HG02852 (cell line): Measurements from ENCODE around the gene FKBP2.

Source experiments
- ATAC-seq: cut with Tn5 transposase; IDR thresholded peaks from one replicate; pipeline ENCODE4 v1.9.1; 2021; ENCODE audit warnings: mild to moderate bottlenecking, moderate library complexity; ENCODE audit not compliant: unreplicated experiment

FKBP2 gene

GRCh38 chr11:64281957-64282770 lies 41.3 kb downstream of the FKBP2 start:
- ATAC-seq, result no peak

GRCh38 chr11:64283092-64283491 lies 42.2 kb downstream of the FKBP2 start:
- no peak for ATAC-seq

GRCh38 chr11:64284048-64284961 lies 43.4 kb downstream of the FKBP2 start, which contains the start of gene BAD:
Gene BAD, minus strand, starts transcription at chr11:64284665. Its CDS starts 297 bp downstream, at chr11:64284368.
- peak; percentile 77 for ATAC-seq

GRCh38 chr11:64284962-64285884 lies 44.3 kb downstream of the FKBP2 start, which contains the start of gene GPR137:
Gene GPR137, plus strand, starts transcription at chr11:64285848. Its CDS starts 677 bp downstream, at chr11:64286525.
- peak; percentile 61 for ATAC-seq

- ATAC-seq, result no peak
These were observed 45.2 kb downstream of the FKBP2 start for GRCh38 chr11:64285885-64286800.

GRCh38 chr11:64286801-64287159 lies 45.9 kb downstream of the FKBP2 start:
- ATAC-seq, result no peak

- ATAC-seq, result no peak
These were observed 46.9 kb downstream of the FKBP2 start for GRCh38 chr11:64287676-64288352.

- ATAC-seq, result no peak
These were observed 47.5 kb downstream of the FKBP2 start for GRCh38 chr11:64288353-64288750.

- ATAC-seq, result no peak
These were observed 48.2 kb downstream of the FKBP2 start for GRCh38 chr11:64289002-64289564.

- no peak for ATAC-seq
These were observed 49.7 kb downstream of the FKBP2 start for GRCh38 chr11:64290352-64291261.

GRCh38 chr11:64291262-64291751 lies 50.4 kb downstream of the FKBP2 start, which contains the start of gene KCNK4:
Gene KCNK4, plus strand, starts transcription at chr11:64291302. Its CDS starts 1,717 bp downstream, at chr11:64293019.
- no peak for ATAC-seq

- ATAC-seq, result no peak
These were observed 51.0 kb downstream of the FKBP2 start for GRCh38 chr11:64291752-64292459.

- ATAC-seq, result no peak
These were observed 51.8 kb downstream of the FKBP2 start for GRCh38 chr11:64292460-64293254.
